H9 (cell line): ENCODE results near the gene SAC3D1. TPM values are rescaled to one million over a fixed set of nuclear protein-coding genes. Genes with fewer than 3 reads are reported as not detected.

Experiments
- DNase-seq: peaks from one replicate; pipeline ENCODE4 v3.0.0-alpha.2; 2017
- H2AFZ ChIP-seq: one replicate; pipeline ENCODE4 v1.6.1; 2013; ENCODE audit warnings: mild to moderate bottlenecking, low read length, control low read depth, moderate library complexity
- H2AK5ac ChIP-seq: 2 replicates; pipeline ENCODE4 v1.6.1; 2013; ENCODE audit warnings: low read length, control low read depth, mixed read lengths; ENCODE audit not compliant: insufficient read length
- H2BK120ac ChIP-seq: one replicate; pipeline ENCODE4 v1.6.1; 2013; ENCODE audit warnings: low read depth, mild to moderate bottlenecking, low read length, control low read depth, inconsistent platforms; ENCODE audit not compliant: poor library complexity, severe bottlenecking
- H2BK12ac ChIP-seq: 2 replicates; pipeline ENCODE4 v1.6.1; 2013; ENCODE audit warnings: low read length, control low read depth, mixed read lengths, low read depth; ENCODE audit not compliant: insufficient read length
- H2BK15ac ChIP-seq: 2 replicates; pipeline ENCODE4 v1.6.1; 2013; ENCODE audit warnings: low read depth, low read length, control low read depth
- H2BK20ac ChIP-seq: one replicate; pipeline ENCODE4 v1.6.1; 2013; ENCODE audit warnings: low read depth, mild to moderate bottlenecking, low read length, control low read depth, inconsistent platforms; ENCODE audit not compliant: poor library complexity, severe bottlenecking
- H2BK5ac ChIP-seq: 2 replicates; pipeline ENCODE4 v1.6.1; 2013; ENCODE audit warnings: low read length, control low read depth, mixed read lengths; ENCODE audit not compliant: insufficient read length
- H3K14ac ChIP-seq: 2 replicates; pipeline ENCODE4 v1.6.1; 2013; ENCODE audit warnings: low read length, control low read depth; ENCODE audit not compliant: insufficient read depth
- H3K18ac ChIP-seq: 2 replicates; pipeline ENCODE4 v1.6.1; 2013; ENCODE audit warnings: low read depth, mild to moderate bottlenecking, mixed read lengths, low read length, control low read depth; ENCODE audit not compliant: insufficient read length
- H3K23ac ChIP-seq: 2 replicates; pipeline ENCODE4 v1.6.1; 2013; ENCODE audit warnings: low read length, control low read depth, mixed read lengths, low read depth; ENCODE audit not compliant: insufficient read length
- H3K23me2 ChIP-seq: 2 replicates; pipeline ENCODE4 v1.6.1; 2013; ENCODE audit warnings: low read depth, mild to moderate bottlenecking, mixed read lengths, low read length, control low read depth; ENCODE audit not compliant: insufficient read length, poor library complexity, severe bottlenecking
- H3K27ac ChIP-seq: 2 replicates; pipeline ENCODE4 v1.5.1; 2013; ENCODE audit warnings: low read length, control low read depth, mixed read lengths, low read depth; ENCODE audit not compliant: insufficient read length
- H3K27me3 ChIP-seq: 2 replicates; pipeline ENCODE4 v1.6.1; 2013; ENCODE audit warnings: low read length, control low read depth, inconsistent platforms; ENCODE audit not compliant: insufficient read depth
- H3K4ac ChIP-seq: 2 replicates; pipeline ENCODE4 v1.6.1; 2013; ENCODE audit warnings: low read depth, mild to moderate bottlenecking, control low read depth, inconsistent platforms, low read length, moderate library complexity
- H3K4me1 ChIP-seq: 2 replicates; pipeline ENCODE4 v1.6.1; 2013; ENCODE audit warnings: low read length, control low read depth, inconsistent platforms; ENCODE audit not compliant: insufficient read depth
- H3K4me2 ChIP-seq: 2 replicates; pipeline ENCODE4 v1.6.1; 2013; ENCODE audit warnings: low read length, control low read depth, mixed read lengths; ENCODE audit not compliant: insufficient read length, insufficient read depth
- H3K56ac ChIP-seq: 2 replicates; pipeline ENCODE4 v1.6.1; 2013; ENCODE audit warnings: low read depth, mild to moderate bottlenecking, mixed read lengths, low read length, control low read depth; ENCODE audit not compliant: insufficient read length
- H3K79me1 ChIP-seq: 2 replicates; pipeline ENCODE4 v1.6.1; 2013; ENCODE audit warnings: low read depth, mild to moderate bottlenecking, moderate library complexity, low read length, control low read depth, inconsistent platforms; ENCODE audit not compliant: insufficient read depth, poor library complexity, severe bottlenecking
- H3K79me2 ChIP-seq: 2 replicates; pipeline ENCODE4 v1.6.1; 2013; ENCODE audit warnings: low read length, control low read depth, inconsistent platforms; ENCODE audit not compliant: insufficient read depth
- H3K9ac ChIP-seq: 2 replicates; pipeline ENCODE4 v1.6.1; 2013; ENCODE audit warnings: low read length, control low read depth, mixed read lengths; ENCODE audit not compliant: insufficient read length; ENCODE audit errors: extremely low read depth
- H3K9me3 ChIP-seq: one replicate; pipeline ENCODE4 v1.6.1; 2013; ENCODE audit warnings: low read depth, low read length, inconsistent platforms; ENCODE audit not compliant: control insufficient read depth
- H3T11ph ChIP-seq: one replicate; pipeline ENCODE4 v1.6.1; 2013; ENCODE audit warnings: mild to moderate bottlenecking, low read length, control low read depth, inconsistent platforms
- H4K20me1 ChIP-seq: one replicate; pipeline ENCODE4 v1.6.1; 2013; ENCODE audit not compliant: control insufficient read depth, insufficient read length, insufficient read depth
- H4K5ac ChIP-seq: 2 replicates; pipeline ENCODE4 v1.6.1; 2013; ENCODE audit warnings: low read depth, mild to moderate bottlenecking, mixed read lengths, low read length, control low read depth; ENCODE audit not compliant: insufficient read length
- H4K8ac ChIP-seq: replicated peaks from 2 replicates; pipeline ENCODE4 v1.6.1; 2013; ENCODE audit warnings: low read length, control low read depth, mixed read lengths, low read depth; ENCODE audit not compliant: insufficient read length
- H4K91ac ChIP-seq: 2 replicates; pipeline ENCODE4 v1.6.1; 2013; ENCODE audit warnings: low read depth, mild to moderate bottlenecking, moderate library complexity, mixed read lengths, low read length, control low read depth; ENCODE audit not compliant: insufficient read length
- H3K27ac Mint-ChIP-seq, 3 experiments: 2 replicates in 2 of 3; 3 replicates in 1 of 3; pipeline ENCODE4 v1.8.0; 2020 to 2021; ENCODE audit warnings: mixed read lengths in 3 of 3, mild to moderate bottlenecking in 1 of 3, moderate library complexity in 1 of 3
- H3K27me3 Mint-ChIP-seq: 2 replicates; pipeline ENCODE4 v1.8.0; 2021; ENCODE audit warnings: low read depth, mild to moderate bottlenecking, moderate library complexity, mixed read lengths
- H3K36me3 Mint-ChIP-seq, 3 experiments: 2 replicates in 2 of 3; 3 replicates in 1 of 3; pipeline ENCODE4 v1.8.0; 2020 to 2021; ENCODE audit warnings: low read depth in 3 of 3, mixed read lengths in 3 of 3; ENCODE audit not compliant: insufficient read depth in 1 of 3
- H3K4me1 Mint-ChIP-seq, 2 experiments: 2 replicates each; pipeline ENCODE4 v1.8.0; 2020; ENCODE audit warnings: mixed read lengths in 2 of 2
- H3K4me3 Mint-ChIP-seq, 2 experiments: 2 replicates in 1 of 2; 3 replicates in 1 of 2; pipeline ENCODE4 v1.8.0; 2020 to 2021; ENCODE audit warnings: mild to moderate bottlenecking in 2 of 2, mixed read lengths in 2 of 2, moderate library complexity in 1 of 2
- H3K9me3 Mint-ChIP-seq, 2 experiments: 2 replicates in 1 of 2; 3 replicates in 1 of 2; pipeline ENCODE4 v1.8.0; 2020; ENCODE audit warnings: mild to moderate bottlenecking in 2 of 2, mixed read lengths in 2 of 2, moderate library complexity in 1 of 2
- WGBS: extraction: QIAGEN DNeasy Blood & Tissue Kit; methylation state at CpG from one replicate; pipeline ENCODE4 v1.1.7; 2013; ENCODE audit warnings: missing lambda C conversion rate, low lambda C conversion rate, mixed read lengths; ENCODE audit not compliant: insufficient read length; ENCODE audit errors: extremely low coverage; 5-methylcytosine and 5-hydroxymethylcytosine counted together
- total RNA-seq: library from RNA; stranded (reverse); gene quantifications from 2 replicates; pipeline ENCODE4 v1.2.1, GENCODE V29; 2021
- TF ChIP-seq, protein P1 (sequence below): fragments of 200-600 bp; sonication (generic); conservative IDR thresholded peaks from 3 replicates; pipeline ENCODE4 v1.8.0; 2021; ENCODE audit warnings: antibody characterized with exemption, mild to moderate bottlenecking

Gene SAC3D1
- total RNA-seq, 1 experiment from 2014 or later, result 20.7 TPM

DNA sequence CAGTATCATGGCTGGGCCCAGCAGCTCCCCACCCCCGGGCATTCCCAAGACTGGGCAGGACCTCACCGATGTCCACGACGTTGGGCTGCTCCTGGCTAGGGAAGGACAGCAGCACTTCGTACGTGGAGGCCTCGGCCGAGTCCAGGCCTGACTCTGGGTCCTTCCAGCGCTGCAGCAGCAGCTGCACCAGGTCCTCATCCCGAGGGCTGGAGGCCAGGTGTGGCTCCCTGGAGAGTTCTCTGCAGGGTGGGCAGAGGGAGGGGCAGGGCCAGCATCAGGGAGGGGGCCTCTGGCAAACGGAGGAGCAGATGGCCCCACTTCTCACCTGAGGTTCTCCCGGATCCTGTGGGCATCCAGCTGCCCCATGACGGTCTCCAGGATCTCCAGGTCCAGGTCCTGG, 17.0 kb downstream of the SAC3D1 start:
- Histone ChIP-seq H2AK5ac (no peak overlapping the region), H3K23me2 (no peaks in the 10 kb centered on the region), H4K5ac (no peak overlapping the region), H3K27me3 (no peaks in the 10 kb centered on the region), H3K14ac (no peak overlapping the region), H3K79me2 (no peaks in the 10 kb centered on the region), H2BK20ac (no peak overlapping the region), H2BK120ac (no peak overlapping the region), H2BK12ac (no peak overlapping the region), H3K9ac (no peak overlapping the region), H2BK15ac (no peak overlapping the region), H3K79me1 (no peaks in the 10 kb centered on the region), H3K4me2 (no peak overlapping the region), H2AFZ (no peak overlapping the region), H3K56ac (no peak overlapping the region), H3K9me3 (no peaks in the 10 kb centered on the region), H4K91ac (no peak overlapping the region), H3K18ac (no peak overlapping the region), H3T11ph (no peak overlapping the region), H4K8ac (no peak overlapping the region), H4K20me1 (no peaks in the 10 kb centered on the region), H3K27ac (no peak overlapping the region), H3K4ac (no peak overlapping the region), H3K23ac (no peak overlapping the region), H3K4me1 (no peaks in the 10 kb centered on the region), H2BK5ac (no peak overlapping the region)
- DNase-seq, result no peak
- Mint-ChIP-seq H3K4me3 (no peak overlapping the region), H3K27ac (no peak overlapping the region), H3K27me3 (peaks cover 15% of the 10 kb centered on the region), H3K4me1 (peaks cover 2 to 4% of the 10 kb centered on the region in 2 experiments), H3K9me3 (no peaks in the 10 kb centered on the region), H3K36me3 (no peaks in the 10 kb centered on the region)
- TF ChIP-seq, protein P1, sequence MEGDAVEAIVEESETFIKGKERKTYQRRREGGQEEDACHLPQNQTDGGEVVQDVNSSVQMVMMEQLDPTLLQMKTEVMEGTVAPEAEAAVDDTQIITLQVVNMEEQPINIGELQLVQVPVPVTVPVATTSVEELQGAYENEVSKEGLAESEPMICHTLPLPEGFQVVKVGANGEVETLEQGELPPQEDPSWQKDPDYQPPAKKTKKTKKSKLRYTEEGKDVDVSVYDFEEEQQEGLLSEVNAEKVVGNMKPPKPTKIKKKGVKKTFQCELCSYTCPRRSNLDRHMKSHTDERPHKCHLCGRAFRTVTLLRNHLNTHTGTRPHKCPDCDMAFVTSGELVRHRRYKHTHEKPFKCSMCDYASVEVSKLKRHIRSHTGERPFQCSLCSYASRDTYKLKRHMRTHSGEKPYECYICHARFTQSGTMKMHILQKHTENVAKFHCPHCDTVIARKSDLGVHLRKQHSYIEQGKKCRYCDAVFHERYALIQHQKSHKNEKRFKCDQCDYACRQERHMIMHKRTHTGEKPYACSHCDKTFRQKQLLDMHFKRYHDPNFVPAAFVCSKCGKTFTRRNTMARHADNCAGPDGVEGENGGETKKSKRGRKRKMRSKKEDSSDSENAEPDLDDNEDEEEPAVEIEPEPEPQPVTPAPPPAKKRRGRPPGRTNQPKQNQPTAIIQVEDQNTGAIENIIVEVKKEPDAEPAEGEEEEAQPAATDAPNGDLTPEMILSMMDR, result no peak
- WGBS, result no CpG with 5 or more reads among the region's 13 CpGs
